ENCODE data around the gene SRMS. TPM values are rescaled to one million over a fixed set of nuclear protein-coding genes. Genes with fewer than 3 reads are reported as not detected.

The SRMS gene
- total RNA-seq, 1 experiment from 2014 or later, result 0.79 TPM

DNA sequence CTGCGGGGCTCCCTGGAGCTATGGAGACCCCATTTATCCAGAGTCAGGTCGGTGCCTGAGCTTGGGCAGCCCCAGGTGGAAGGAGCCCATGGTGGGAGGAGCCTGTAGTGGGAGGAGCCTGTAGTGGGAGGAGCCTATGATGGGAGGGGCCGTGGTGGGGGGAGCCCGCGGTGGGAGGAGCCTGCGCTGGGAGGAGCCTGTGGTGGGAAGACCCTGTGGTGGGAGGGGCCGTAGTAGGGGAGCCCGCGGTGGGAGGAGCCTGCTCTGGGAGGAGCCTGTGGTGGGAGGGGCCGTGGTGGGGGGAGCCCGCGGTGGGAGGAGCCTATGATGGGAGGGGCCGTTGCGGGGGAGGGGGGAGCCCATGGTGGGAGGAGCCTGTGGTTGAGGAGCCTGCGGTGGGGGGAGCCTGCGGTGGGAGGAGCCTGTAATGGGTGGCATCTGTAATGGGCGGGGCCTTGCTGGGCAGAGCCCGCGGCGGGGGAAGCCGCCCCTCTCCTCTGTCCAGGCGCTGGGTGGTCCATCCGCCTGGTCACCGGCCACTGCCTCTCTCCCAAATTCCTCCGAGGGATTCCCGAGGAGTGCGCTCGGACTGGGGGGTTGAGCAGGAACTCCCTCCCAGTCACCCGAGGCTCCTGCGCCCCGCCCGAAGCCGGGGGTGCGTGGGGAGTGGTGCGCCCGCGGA lies 5.8 kb upstream of the SRMS start:
- Histone ChIP-seq H4K91ac (ENCODE audit: insufficient read length, low read depth, low read length) (no peak overlapping the region), H3K4me2 (ENCODE audit: insufficient read depth, insufficient read length, low read length) (peak overlapping the region; percentile 41)

More for the DNA sequence above, 5.8 kb upstream of the SRMS start:
- no peak overlapping the region for H3K27ac ChIP-seq (ENCODE audit: insufficient read length, low read depth, low read length)
- peaks cover 9% of the 10 kb centered on the region for H3K23me2 ChIP-seq (ENCODE audit: insufficient read length, low read depth, low read length, poor library complexity, severe bottlenecking)
- H3K4me3 Mint-ChIP-seq, result peak overlapping the region; percentile 69 to 84
- peaks cover 22 to 34% of the 10 kb centered on the region in 2 experiments for H3K4me1 Mint-ChIP-seq
- H2BK12ac ChIP-seq (ENCODE audit: insufficient read length, low read depth, low read length), result no peak overlapping the region
- H2BK120ac ChIP-seq (ENCODE audit: low read depth, low read length, poor library complexity, severe bottlenecking), result no peak overlapping the region
- H3K27me3 ChIP-seq (ENCODE audit: insufficient read depth, low read length), result no peaks in the 10 kb centered on the region
- H3K23ac ChIP-seq (ENCODE audit: insufficient read length, low read depth, low read length), result no peak overlapping the region
- H4K20me1 ChIP-seq (ENCODE audit: control insufficient read depth, insufficient read depth, insufficient read length), result peaks cover 3% of the 10 kb centered on the region
- no peaks in the 10 kb centered on the region for H3K9me3 ChIP-seq (ENCODE audit: control insufficient read depth, low read depth, low read length)
- DNase-seq, result peak; percentile 95
- no peak overlapping the region for H3K56ac ChIP-seq (ENCODE audit: insufficient read length, low read depth, low read length)
- no peak overlapping the region for H3K14ac ChIP-seq (ENCODE audit: insufficient read depth, low read length)
- no peak overlapping the region for H3T11ph ChIP-seq (ENCODE audit: low read length)
- no CpG with 5 or more reads among the region's 37 CpGs for WGBS (ENCODE audit: extremely low coverage, insufficient read length, low lambda C conversion rate)
- TF ChIP-seq, protein P1, sequence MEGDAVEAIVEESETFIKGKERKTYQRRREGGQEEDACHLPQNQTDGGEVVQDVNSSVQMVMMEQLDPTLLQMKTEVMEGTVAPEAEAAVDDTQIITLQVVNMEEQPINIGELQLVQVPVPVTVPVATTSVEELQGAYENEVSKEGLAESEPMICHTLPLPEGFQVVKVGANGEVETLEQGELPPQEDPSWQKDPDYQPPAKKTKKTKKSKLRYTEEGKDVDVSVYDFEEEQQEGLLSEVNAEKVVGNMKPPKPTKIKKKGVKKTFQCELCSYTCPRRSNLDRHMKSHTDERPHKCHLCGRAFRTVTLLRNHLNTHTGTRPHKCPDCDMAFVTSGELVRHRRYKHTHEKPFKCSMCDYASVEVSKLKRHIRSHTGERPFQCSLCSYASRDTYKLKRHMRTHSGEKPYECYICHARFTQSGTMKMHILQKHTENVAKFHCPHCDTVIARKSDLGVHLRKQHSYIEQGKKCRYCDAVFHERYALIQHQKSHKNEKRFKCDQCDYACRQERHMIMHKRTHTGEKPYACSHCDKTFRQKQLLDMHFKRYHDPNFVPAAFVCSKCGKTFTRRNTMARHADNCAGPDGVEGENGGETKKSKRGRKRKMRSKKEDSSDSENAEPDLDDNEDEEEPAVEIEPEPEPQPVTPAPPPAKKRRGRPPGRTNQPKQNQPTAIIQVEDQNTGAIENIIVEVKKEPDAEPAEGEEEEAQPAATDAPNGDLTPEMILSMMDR (conservative IDR thresholded peaks at IDR 0.05), result no peak
- H4K5ac ChIP-seq (ENCODE audit: insufficient read length, low read depth, low read length), result no peak overlapping the region
- H3K4me1 ChIP-seq (ENCODE audit: insufficient read depth, low read length), result peaks cover 2% of the 10 kb centered on the region; the same call in 1 of the 2 replicates
- no peak overlapping the region for H2AK5ac ChIP-seq (ENCODE audit: insufficient read length, low read length)
- no peak overlapping the region for H3K18ac ChIP-seq (ENCODE audit: insufficient read length, low read depth, low read length)
- H3K79me2 ChIP-seq (ENCODE audit: insufficient read depth, low read length), result no peaks in the 10 kb centered on the region
- no peak overlapping the region for H2AFZ ChIP-seq (ENCODE audit: low read length)
- no peaks in the 10 kb centered on the region for H3K79me1 ChIP-seq (ENCODE audit: insufficient read depth, low read depth, low read length, poor library complexity, severe bottlenecking)
- peaks cover 0 to 7% (median 2%) of the 10 kb centered on the region in 3 experiments; a peak in 3 of 7 replicates for H3K36me3 Mint-ChIP-seq (ENCODE audit: insufficient read depth in 1 of 3, low read depth in 3 of 3)
- H3K27me3 Mint-ChIP-seq (ENCODE audit: low read depth), result no peaks in the 10 kb centered on the region; the same call in 1 of the 2 replicates
- no peak overlapping the region for H3K9ac ChIP-seq (ENCODE audit: extremely low read depth, insufficient read length, low read length)
- H2BK5ac ChIP-seq (ENCODE audit: insufficient read length, low read length), result no peak overlapping the region
- no peak overlapping the region for H2BK20ac ChIP-seq (ENCODE audit: low read depth, low read length, poor library complexity, severe bottlenecking)
- H3K27ac Mint-ChIP-seq, result no peak overlapping the region
- no peaks in the 10 kb centered on the region for H3K9me3 Mint-ChIP-seq
- H3K4ac ChIP-seq (ENCODE audit: low read depth, low read length), result no peak overlapping the region
- no peak overlapping the region for H2BK15ac ChIP-seq (ENCODE audit: low read depth, low read length)
- no peak overlapping the region for H4K8ac ChIP-seq (replicated peaks; ENCODE audit: insufficient read length, low read depth, low read length)

Measured in H9 (cell line).